Lower leg skin (tissue), 3 donors: ENCODE results near the gene ANKRD23.

Experiments used
- POLR2A ChIP-seq, 2 donors: fragments of 450-650 bp; IDR thresholded peaks; one replicate each; pipeline ENCODE4 v1.6.1; 2016 to 2017; ENCODE audit warnings: antibody characterized with exemption in 2 of 2, mild to moderate bottlenecking in 1 of 2, moderate library complexity in 1 of 2
- TF ChIP-seq, protein P1 (sequence below), 3 donors: fragments of 450-650 bp; IDR thresholded peaks; one replicate each; pipeline ENCODE4 v1.5.1; 2016; ENCODE audit warnings: antibody characterized with exemption in 3 of 3, mild to moderate bottlenecking in 3 of 3, moderate library complexity in 2 of 3

DNA sequence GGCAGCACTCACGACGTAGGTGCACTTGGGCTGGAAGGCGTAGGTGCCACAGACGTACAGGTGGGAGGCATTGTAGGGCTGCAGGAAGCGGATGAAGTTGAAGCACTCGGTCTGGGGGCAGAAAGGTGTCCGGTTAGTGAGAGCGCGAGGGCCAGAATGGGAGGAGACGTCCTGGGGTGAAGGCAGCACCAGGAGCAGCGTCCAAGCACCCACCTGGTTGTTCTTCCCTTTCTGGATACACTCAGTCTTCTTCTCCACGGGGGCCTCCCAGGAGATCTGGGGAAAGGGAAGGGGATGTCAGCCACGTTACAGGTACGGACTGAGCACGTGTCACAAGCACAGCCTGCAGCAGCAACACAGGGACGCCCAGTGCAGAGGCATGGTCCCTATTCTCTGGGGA is 21.8 kb upstream of the ANKRD23 start:
- TF ChIP-seq, protein P1, sequence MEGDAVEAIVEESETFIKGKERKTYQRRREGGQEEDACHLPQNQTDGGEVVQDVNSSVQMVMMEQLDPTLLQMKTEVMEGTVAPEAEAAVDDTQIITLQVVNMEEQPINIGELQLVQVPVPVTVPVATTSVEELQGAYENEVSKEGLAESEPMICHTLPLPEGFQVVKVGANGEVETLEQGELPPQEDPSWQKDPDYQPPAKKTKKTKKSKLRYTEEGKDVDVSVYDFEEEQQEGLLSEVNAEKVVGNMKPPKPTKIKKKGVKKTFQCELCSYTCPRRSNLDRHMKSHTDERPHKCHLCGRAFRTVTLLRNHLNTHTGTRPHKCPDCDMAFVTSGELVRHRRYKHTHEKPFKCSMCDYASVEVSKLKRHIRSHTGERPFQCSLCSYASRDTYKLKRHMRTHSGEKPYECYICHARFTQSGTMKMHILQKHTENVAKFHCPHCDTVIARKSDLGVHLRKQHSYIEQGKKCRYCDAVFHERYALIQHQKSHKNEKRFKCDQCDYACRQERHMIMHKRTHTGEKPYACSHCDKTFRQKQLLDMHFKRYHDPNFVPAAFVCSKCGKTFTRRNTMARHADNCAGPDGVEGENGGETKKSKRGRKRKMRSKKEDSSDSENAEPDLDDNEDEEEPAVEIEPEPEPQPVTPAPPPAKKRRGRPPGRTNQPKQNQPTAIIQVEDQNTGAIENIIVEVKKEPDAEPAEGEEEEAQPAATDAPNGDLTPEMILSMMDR (IDR thresholded peaks at IDR 0.05) = no peak
- no peak for TF ChIP-seq POLR2A (IDR thresholded peaks at IDR 0.05)
